Ishikawa (cell line): Measurements from ENCODE around the gene DRGX.

Experiments
- CEBPB ChIP-seq: IDR thresholded peaks from 2 replicates; pipeline ENCODE4 v1.6.1; 2012
- CREB1 ChIP-seq: IDR thresholded peaks from 2 replicates; pipeline ENCODE4 v1.6.1; 2012; ENCODE audit warnings: low read depth
- EGR1 ChIP-seq: IDR thresholded peaks from 2 replicates; pipeline ENCODE4 v1.6.1; 2012
- EP300 ChIP-seq: IDR thresholded peaks from 2 replicates; pipeline ENCODE4 v1.6.1; 2012; ENCODE audit warnings: borderline replicate concordance
- MAX ChIP-seq: IDR thresholded peaks from 2 replicates; pipeline ENCODE4 v1.6.1; 2012
- RAD21 ChIP-seq: IDR thresholded peaks from 2 replicates; pipeline ENCODE4 v1.6.1; 2012; ENCODE audit warnings: low read depth
- USF1 ChIP-seq: IDR thresholded peaks from 2 replicates; pipeline ENCODE4 v1.6.1; 2012
- YY1 ChIP-seq: IDR thresholded peaks from 2 replicates; pipeline ENCODE4 v1.6.1; 2012; ENCODE audit warnings: low read depth

GRCh38 chr10:49320191-49320590 is 75.7 kb downstream of the DRGX start:
- TF ChIP-seq USF1 (no peak), MAX (no peak), RAD21 (no peak), EP300 (no peak), CEBPB (no peak), EGR1 (no peak), YY1 (no peak), CREB1 (no peak)
